HCT116 (cell line): ENCODE results near the gene KLF16. TPM values are rescaled to one million over a fixed set of nuclear protein-coding genes. Genes with fewer than 3 reads are reported as not detected.

Source experiments
- ATAC-seq: fragments of 200-7000 bp; cut with Tn5 transposase; 2 replicates; pipeline ENCODE4 v1.9.1; 2020; ENCODE audit warnings: mild to moderate bottlenecking, moderate library complexity
- BruUV-seq: library from RNA; stranded (reverse); fragments of 400-500 nt; replicated peaks from 2 replicates; lab custom pipeline; 2021; lab: Mats Ljungman, UMichigan
- CTCF ChIA-PET: fragments of 300-600 bp; sonication (Branson Sonifier 250); formaldehyde crosslinking; loops from one replicate; lab custom pipeline; 2021; ENCODE audit warnings: antibody characterized with exemption; lab: Charles Lee
- POLR2A ChIA-PET: fragments of 300-600, 350-600 bp; sonication (Branson Sonifier 250); formaldehyde crosslinking; loops from one replicate; lab custom pipeline; 2021; ENCODE audit warnings: antibody characterized with exemption; lab: Charles Lee
- RAD21 ChIA-PET, 2 experiments: fragments of 300-600 bp; sonication (Branson Sonifier 250); formaldehyde crosslinking; loops; one replicate each; lab custom pipeline; 2023; ENCODE audit warnings: low total read pairs in 2 of 2; ENCODE audit not compliant: uncharacterized antibody in 2 of 2, unreplicated experiment in 2 of 2, low non-redundant PET in 1 of 2; lab: Charles Lee
- DNase-seq: peaks from one replicate; pipeline ENCODE4 v3.0.0-alpha.2; 2010; ENCODE audit warnings: low read depth, low spot score
- H2AFZ ChIP-seq: fragments of 200-600 bp; shearing (Covaris generic), sonication (generic); 2 replicates; pipeline ENCODE4 v1.6.1; 2017; ENCODE audit warnings: low read depth, mixed run types, mixed read lengths, antibody characterized with exemption, low read length; ENCODE audit not compliant: poor library complexity, severe bottlenecking
- H3K27ac ChIP-seq: 2 replicates; pipeline ENCODE4 v1.5.1; 2012; ENCODE audit warnings: low read depth, low read length
- H3K27me3 ChIP-seq: fragments of 200-600 bp; sonication (generic); 2 replicates; pipeline ENCODE4 v1.6.1; 2016; ENCODE audit warnings: mixed run types, low read length, mixed read lengths; ENCODE audit not compliant: insufficient read depth
- H3K36me3 ChIP-seq, 2 experiments: fragments of 200-500 bp in 1 of 2; fragments of 200-600 bp in 1 of 2; sonication (Bioruptor generic) in 1 of 2; sonication (generic) in 1 of 2; 2 replicates each; pipeline versions ENCODE4 v1.5.1 to v1.6.1; 2014 to 2016; ENCODE audit warnings: low read length in 2 of 2, inconsistent platforms in 1 of 2, mixed read lengths in 1 of 2, mixed run types in 1 of 2; ENCODE audit not compliant: insufficient read depth in 2 of 2, control insufficient read depth in 1 of 2
- H3K4me1 ChIP-seq, 2 experiments: fragments of 200-600 bp in 1 of 2; sonication (generic) in 1 of 2; 2 replicates each; pipeline versions ENCODE4 v1.5.1 to v1.6.1; 2012 to 2017; ENCODE audit warnings: low read length in 2 of 2, inconsistent platforms in 1 of 2, mild to moderate bottlenecking in 1 of 2, mixed read lengths in 1 of 2, mixed run types in 1 of 2, moderate library complexity in 1 of 2; ENCODE audit not compliant: insufficient read depth in 2 of 2, control insufficient read depth in 1 of 2
- H3K4me2 ChIP-seq: fragments of 200-600 bp; sonication (generic); 2 replicates; pipeline ENCODE4 v1.6.1; 2017; ENCODE audit warnings: mixed run types, low read length, mixed read lengths
- H3K4me3 ChIP-seq, 2 experiments: fragments of 200-600 bp in 1 of 2; sonication (generic) in 1 of 2; replicated peaks in 1 of 2; 2 replicates each; pipeline ENCODE4 v1.5.1; 2011 to 2016; ENCODE audit warnings: low read length in 2 of 2, control low read depth in 1 of 2, low read depth in 1 of 2, mild to moderate bottlenecking in 1 of 2, mixed read lengths in 1 of 2, mixed run types in 1 of 2
- H3K79me2 ChIP-seq: fragments of 200-600 bp; sonication (generic); 2 replicates; pipeline ENCODE4 v1.6.1; 2017; ENCODE audit warnings: mild to moderate bottlenecking, mixed run types, low read length, moderate library complexity, mixed read lengths; ENCODE audit not compliant: insufficient read depth
- H3K9ac ChIP-seq: fragments of 200-600 bp; sonication (generic); 2 replicates; pipeline ENCODE4 v1.6.1; 2016; ENCODE audit warnings: low read length, mixed read lengths
- H3K9me2 ChIP-seq: fragments of 200-600 bp; sonication (generic), shearing (Covaris generic); 2 replicates; pipeline ENCODE4 v1.6.1; 2017; ENCODE audit warnings: mixed run types, mild to moderate bottlenecking, moderate library complexity; ENCODE audit not compliant: insufficient read depth
- H3K9me3 ChIP-seq, 2 experiments: fragments of 200-500 bp in 1 of 2; fragments of 200-600 bp in 1 of 2; sonication (Bioruptor generic) in 1 of 2; sonication (generic) in 1 of 2; 2 replicates each; pipeline ENCODE4 v1.6.1; 2014 to 2017; ENCODE audit warnings: low read length in 2 of 2, mixed read lengths in 2 of 2, inconsistent platforms in 1 of 2, low read depth in 1 of 2, mild to moderate bottlenecking in 1 of 2, mixed run types in 1 of 2, moderate library complexity in 1 of 2; ENCODE audit not compliant: control insufficient read depth in 1 of 2, insufficient read depth in 1 of 2
- H4K20me1 ChIP-seq: fragments of 200-600 bp; sonication (generic), shearing (Covaris generic); 2 replicates; pipeline ENCODE4 v1.6.1; 2017; ENCODE audit warnings: mixed run types, mild to moderate bottlenecking, moderate library complexity; ENCODE audit not compliant: insufficient read depth
- EGR1 ChIP-seq: IDR thresholded peaks from 2 replicates; pipeline ENCODE4 v1.6.1; 2012; ENCODE audit warnings: low read depth
- ELF1 ChIP-seq: IDR thresholded peaks from 2 replicates; pipeline ENCODE4 v1.6.1; 2012; ENCODE audit warnings: low read depth, borderline replicate concordance
- EZH2phosphoT487 ChIP-seq: fragments of 200-600 bp; IDR thresholded peaks from 2 replicates; pipeline ENCODE4 v1.6.1; 2018; ENCODE audit warnings: antibody characterized with exemption, borderline replicate concordance
- FOSL1 ChIP-seq: IDR thresholded peaks from 2 replicates; pipeline ENCODE4 v1.6.1; 2012; ENCODE audit warnings: low read depth
- JUND ChIP-seq: IDR thresholded peaks from 2 replicates; pipeline ENCODE4 v1.6.1; 2012
- POLR2AphosphoS5 ChIP-seq: IDR thresholded peaks from 2 replicates; pipeline ENCODE4 v1.6.1; 2011; ENCODE audit warnings: mild to moderate bottlenecking, low read depth, low read length, moderate library complexity
- SP1 ChIP-seq: IDR thresholded peaks from 2 replicates; pipeline ENCODE4 v1.6.1; 2012; ENCODE audit warnings: low read depth
- SRF ChIP-seq: IDR thresholded peaks from 2 replicates; pipeline ENCODE4 v1.6.1; 2012; ENCODE audit warnings: low read depth
- TCF7L2 ChIP-seq: IDR thresholded peaks from 2 replicates; pipeline ENCODE4 v1.7.0; 2011; ENCODE audit warnings: borderline replicate concordance, inconsistent platforms; ENCODE audit not compliant: insufficient read depth, insufficient read length; ENCODE audit errors: extremely low read depth
- ZNF274 ChIP-seq: fragments of 200-500 bp; sonication (Bioruptor generic); IDR thresholded peaks from 2 replicates; pipeline ENCODE4 v1.6.1; 2014; ENCODE audit warnings: mild to moderate bottlenecking, low read depth, low read length, inconsistent platforms
- intact Hi-C: fragments of 100-400 bp; cut with micrococcal nuclease; formaldehyde crosslinking; loops from 2 replicates; pipeline ENCODE4 v1.10.0; 2022
- total RNA-seq: library from RNA; stranded (reverse); gene quantifications from one replicate; pipeline ENCODE4 v1.2.1, GENCODE V29; 2021; ENCODE audit not compliant: unreplicated experiment
- TF ChIP-seq, protein P1 (sequence below): IDR thresholded peaks from 2 replicates; pipeline ENCODE4 v1.6.1; 2012
- TF ChIP-seq, protein P2 (sequence below): IDR thresholded peaks from 2 replicates; pipeline ENCODE4 v1.6.1; 2012
- TF ChIP-seq, protein P3 (sequence below), 3 experiments: fragments of 200-600 bp in 1 of 3; sonication (generic) in 1 of 3; IDR thresholded peaks in 2 of 3; conservative IDR thresholded peaks in 1 of 3; 2 replicates each; pipeline ENCODE4 v1.5.1; 2012 to 2017; ENCODE audit warnings: low read depth in 2 of 3, low read length in 2 of 3, antibody characterized with exemption in 1 of 3, borderline replicate concordance in 1 of 3, control low read depth in 1 of 3, mild to moderate bottlenecking in 1 of 3, mixed read lengths in 1 of 3, mixed run types in 1 of 3, moderate library complexity in 1 of 3; ENCODE audit not compliant: insufficient read depth in 1 of 3
- TF ChIP-seq, protein P4 (sequence below): IDR thresholded peaks from 2 replicates; pipeline ENCODE4 v1.6.1; 2011; ENCODE audit warnings: mild to moderate bottlenecking, low read length, moderate library complexity; ENCODE audit not compliant: insufficient replicate concordance; ENCODE audit errors: extremely low read depth

Gene KLF16
- total RNA-seq, 1 experiment from 2014 or later = 64.3 TPM

DNA sequence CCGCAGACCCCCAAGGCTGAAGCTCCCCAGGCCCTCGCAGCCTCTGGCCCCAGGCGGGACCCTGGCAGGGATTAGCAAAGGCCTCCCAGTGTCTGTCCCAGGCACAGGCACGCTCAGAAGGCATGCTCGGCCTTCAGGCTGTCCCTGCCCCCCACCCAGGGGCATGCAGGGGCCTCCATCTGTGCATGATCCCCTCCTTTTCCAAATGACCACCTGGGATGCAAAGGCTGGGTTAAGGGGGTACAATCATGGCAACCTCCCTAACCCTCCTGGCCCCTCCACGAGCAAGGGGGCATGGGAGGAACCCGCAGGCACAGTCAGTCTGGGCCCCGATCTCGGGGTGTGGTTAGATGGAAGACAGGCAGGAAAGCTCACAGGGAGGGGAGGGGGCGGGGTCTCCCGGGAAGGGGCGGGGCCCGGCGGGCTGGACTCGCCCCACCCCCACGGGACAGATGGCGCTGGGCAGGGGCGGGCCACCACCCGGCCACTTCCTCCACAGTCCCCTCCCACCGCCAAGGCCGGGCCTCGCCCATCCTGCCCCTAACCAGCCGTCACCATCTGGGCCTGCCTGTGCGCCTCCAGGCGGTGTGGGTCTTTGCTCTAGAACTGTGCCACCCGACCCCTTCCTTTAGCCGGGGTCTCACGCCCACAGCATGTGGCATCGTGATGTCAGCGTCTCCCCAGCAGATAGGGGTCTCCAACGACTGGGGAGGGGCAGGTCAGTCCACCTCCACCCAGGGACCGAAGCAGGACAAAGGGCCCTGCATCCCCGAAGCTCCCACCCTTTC is 8.1 kb downstream of the KLF16 start (continued):
- no peak for TF ChIP-seq TCF7L2
- no peak for TF ChIP-seq EZH2phosphoT487
- TF ChIP-seq ELF1 = no peak
- no peak for TF ChIP-seq ZNF274

DNA sequence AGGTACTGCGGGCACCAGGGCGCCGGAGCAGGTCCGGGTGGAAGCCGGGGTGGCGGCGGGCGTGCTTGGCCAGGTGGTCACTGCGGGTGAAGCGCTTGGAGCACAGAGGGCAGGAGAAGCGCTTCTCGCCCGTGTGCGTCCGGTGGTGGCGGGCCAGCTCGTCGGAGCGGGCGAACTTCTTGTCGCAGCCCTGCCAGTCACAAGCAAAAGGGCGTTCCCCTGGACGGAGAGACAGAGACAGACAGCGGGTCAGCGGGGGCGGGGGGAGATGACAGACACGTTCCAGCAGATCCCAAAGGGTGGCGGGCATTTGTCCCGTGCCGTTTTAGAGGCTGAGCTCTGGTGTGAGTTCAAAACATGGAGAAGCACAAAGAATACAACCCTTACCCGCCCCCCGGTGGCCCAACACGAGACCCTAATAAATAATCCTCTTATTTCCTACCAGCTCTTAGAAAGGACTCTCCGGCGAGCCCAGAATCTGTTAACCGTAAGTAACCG is 8.8 kb downstream of the KLF16 start:
- TF ChIP-seq ZNF274 = no peak
- TF ChIP-seq TCF7L2 = no peak
- TF ChIP-seq, protein P1, sequence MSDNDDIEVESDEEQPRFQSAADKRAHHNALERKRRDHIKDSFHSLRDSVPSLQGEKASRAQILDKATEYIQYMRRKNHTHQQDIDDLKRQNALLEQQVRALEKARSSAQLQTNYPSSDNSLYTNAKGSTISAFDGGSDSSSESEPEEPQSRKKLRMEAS = no peak
- no peak for TF ChIP-seq EZH2phosphoT487
- TF ChIP-seq SP1 = no peak
- TF ChIP-seq ELF1 = no peak
- TF ChIP-seq, protein P2, sequence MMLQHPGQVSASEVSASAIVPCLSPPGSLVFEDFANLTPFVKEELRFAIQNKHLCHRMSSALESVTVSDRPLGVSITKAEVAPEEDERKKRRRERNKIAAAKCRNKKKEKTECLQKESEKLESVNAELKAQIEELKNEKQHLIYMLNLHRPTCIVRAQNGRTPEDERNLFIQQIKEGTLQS = no peak
- no peak for TF ChIP-seq SRF
- no peak for TF ChIP-seq FOSL1
- TF ChIP-seq, protein P3, sequence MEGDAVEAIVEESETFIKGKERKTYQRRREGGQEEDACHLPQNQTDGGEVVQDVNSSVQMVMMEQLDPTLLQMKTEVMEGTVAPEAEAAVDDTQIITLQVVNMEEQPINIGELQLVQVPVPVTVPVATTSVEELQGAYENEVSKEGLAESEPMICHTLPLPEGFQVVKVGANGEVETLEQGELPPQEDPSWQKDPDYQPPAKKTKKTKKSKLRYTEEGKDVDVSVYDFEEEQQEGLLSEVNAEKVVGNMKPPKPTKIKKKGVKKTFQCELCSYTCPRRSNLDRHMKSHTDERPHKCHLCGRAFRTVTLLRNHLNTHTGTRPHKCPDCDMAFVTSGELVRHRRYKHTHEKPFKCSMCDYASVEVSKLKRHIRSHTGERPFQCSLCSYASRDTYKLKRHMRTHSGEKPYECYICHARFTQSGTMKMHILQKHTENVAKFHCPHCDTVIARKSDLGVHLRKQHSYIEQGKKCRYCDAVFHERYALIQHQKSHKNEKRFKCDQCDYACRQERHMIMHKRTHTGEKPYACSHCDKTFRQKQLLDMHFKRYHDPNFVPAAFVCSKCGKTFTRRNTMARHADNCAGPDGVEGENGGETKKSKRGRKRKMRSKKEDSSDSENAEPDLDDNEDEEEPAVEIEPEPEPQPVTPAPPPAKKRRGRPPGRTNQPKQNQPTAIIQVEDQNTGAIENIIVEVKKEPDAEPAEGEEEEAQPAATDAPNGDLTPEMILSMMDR (IDR thresholded peaks at IDR 0.05 in 2 of 3, conservative IDR thresholded peaks at IDR 0.05 in 1 of 3; ENCODE audit: borderline replicate concordance in 1 of 3, insufficient read depth in 1 of 3, low read depth in 2 of 3, low read length in 2 of 3) = no peak; a peak in 1 of 6 replicates
- no peak for TF ChIP-seq EGR1
- TF ChIP-seq, protein P4, sequence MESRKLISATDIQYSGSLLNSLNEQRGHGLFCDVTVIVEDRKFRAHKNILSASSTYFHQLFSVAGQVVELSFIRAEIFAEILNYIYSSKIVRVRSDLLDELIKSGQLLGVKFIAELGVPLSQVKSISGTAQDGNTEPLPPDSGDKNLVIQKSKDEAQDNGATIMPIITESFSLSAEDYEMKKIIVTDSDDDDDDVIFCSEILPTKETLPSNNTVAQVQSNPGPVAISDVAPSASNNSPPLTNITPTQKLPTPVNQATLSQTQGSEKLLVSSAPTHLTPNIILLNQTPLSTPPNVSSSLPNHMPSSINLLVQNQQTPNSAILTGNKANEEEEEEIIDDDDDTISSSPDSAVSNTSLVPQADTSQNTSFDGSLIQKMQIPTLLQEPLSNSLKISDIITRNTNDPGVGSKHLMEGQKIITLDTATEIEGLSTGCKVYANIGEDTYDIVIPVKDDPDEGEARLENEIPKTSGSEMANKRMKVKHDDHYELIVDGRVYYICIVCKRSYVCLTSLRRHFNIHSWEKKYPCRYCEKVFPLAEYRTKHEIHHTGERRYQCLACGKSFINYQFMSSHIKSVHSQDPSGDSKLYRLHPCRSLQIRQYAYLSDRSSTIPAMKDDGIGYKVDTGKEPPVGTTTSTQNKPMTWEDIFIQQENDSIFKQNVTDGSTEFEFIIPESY = no peak
- TF ChIP-seq JUND = no peak
- no peak for TF ChIP-seq POLR2AphosphoS5
- TF ChIP-seq, all 23 proteins: peak for 0
- H3K9ac ChIP-seq = peak overlapping the region; percentile 43; the same call in 1 of the 2 replicates
- H3K79me2 ChIP-seq = peaks cover 85% of the 10 kb centered on the region
- ChIA-PET CTCF (interaction anchor here (1.4 kb wide), 1 partner anchor 10 kb away, joined by 3 read pairs; no protein-coding TSS in a partner anchor), RAD21 (interaction anchor here (0.7 kb wide), 2 partner anchors 10 to 467 kb away, joined by 3 to 5 read pairs; no protein-coding TSS in a partner anchor), POLR2A (no interaction called here)
- peaks cover 0 to 7% of the 10 kb centered on the region in 2 experiments; a peak in 1 of 4 replicates for H3K36me3 ChIP-seq
- peak overlapping the region; percentile 88 for H3K27ac ChIP-seq
- no peaks in the 10 kb centered on the region for H3K9me2 ChIP-seq
- no TSS peak for BruUV-seq
- no peaks in the 10 kb centered on the region for H3K9me3 ChIP-seq
- peaks cover 66 to 79% of the 10 kb centered on the region in 2 experiments for H3K4me1 ChIP-seq
- ATAC-seq = no peak
- intact Hi-C loops = no loop called here
- no peak for DNase-seq
- no peaks in the 10 kb centered on the region for H3K27me3 ChIP-seq
- H2AFZ ChIP-seq = no peak overlapping the region
- peak overlapping the region in 1 of 2 experiments; percentile 43; a peak in 2 of 4 replicates for H3K4me3 ChIP-seq
- peak overlapping the region; percentile 83 for H3K4me2 ChIP-seq
- peaks cover 7% of the 10 kb centered on the region; the same call in 1 of the 2 replicates for H4K20me1 ChIP-seq
